Lower leg skin (tissue), 3 donors: ENCODE measurements around the gene ARAP3.

Source experiments
- POLR2A ChIP-seq, 2 donors: fragments of 450-650 bp; IDR thresholded peaks; one replicate each; pipeline ENCODE4 v1.6.1; 2016 to 2017; ENCODE audit warnings: antibody characterized with exemption in 2 of 2, mild to moderate bottlenecking in 1 of 2, moderate library complexity in 1 of 2
- TF ChIP-seq, protein P1 (sequence below), 3 donors: fragments of 450-650 bp; IDR thresholded peaks; one replicate each; pipeline ENCODE4 v1.5.1; 2016; ENCODE audit warnings: antibody characterized with exemption in 3 of 3, mild to moderate bottlenecking in 3 of 3, moderate library complexity in 2 of 3

DNA sequence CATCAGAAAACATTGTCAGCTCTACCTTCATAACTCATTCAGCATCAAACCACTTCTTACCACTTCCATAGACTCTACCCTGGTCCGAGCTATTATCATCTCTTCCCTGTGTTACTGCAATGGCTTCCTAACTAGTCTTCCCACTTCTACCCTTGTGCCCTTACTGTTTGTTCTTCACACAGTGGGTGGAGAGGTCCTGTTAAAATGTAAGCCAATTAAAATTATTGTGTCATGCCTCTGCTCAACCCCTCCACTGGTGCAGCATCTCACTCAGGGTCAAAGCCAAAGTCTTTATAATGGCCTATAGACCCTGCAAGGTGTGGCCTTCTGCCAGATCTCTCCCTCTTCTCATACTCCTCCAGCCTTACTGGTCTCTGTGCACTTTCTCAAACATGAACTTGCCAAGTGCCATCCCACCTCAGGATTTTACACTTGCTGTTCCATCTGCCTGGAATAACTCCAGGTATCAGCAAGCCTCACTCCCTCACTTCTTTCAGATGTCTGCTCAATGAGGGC is 22.8 kb upstream of the ARAP3 start:
- TF ChIP-seq, protein P1, sequence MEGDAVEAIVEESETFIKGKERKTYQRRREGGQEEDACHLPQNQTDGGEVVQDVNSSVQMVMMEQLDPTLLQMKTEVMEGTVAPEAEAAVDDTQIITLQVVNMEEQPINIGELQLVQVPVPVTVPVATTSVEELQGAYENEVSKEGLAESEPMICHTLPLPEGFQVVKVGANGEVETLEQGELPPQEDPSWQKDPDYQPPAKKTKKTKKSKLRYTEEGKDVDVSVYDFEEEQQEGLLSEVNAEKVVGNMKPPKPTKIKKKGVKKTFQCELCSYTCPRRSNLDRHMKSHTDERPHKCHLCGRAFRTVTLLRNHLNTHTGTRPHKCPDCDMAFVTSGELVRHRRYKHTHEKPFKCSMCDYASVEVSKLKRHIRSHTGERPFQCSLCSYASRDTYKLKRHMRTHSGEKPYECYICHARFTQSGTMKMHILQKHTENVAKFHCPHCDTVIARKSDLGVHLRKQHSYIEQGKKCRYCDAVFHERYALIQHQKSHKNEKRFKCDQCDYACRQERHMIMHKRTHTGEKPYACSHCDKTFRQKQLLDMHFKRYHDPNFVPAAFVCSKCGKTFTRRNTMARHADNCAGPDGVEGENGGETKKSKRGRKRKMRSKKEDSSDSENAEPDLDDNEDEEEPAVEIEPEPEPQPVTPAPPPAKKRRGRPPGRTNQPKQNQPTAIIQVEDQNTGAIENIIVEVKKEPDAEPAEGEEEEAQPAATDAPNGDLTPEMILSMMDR (IDR thresholded peaks at IDR 0.05), result no peak
- TF ChIP-seq POLR2A (IDR thresholded peaks at IDR 0.05), result no peak
